B cell (primary cell): ENCODE results near the gene ITGB2. TPM values are rescaled to one million over a fixed set of nuclear protein-coding genes. Genes with fewer than 3 reads are reported as not detected.

Experiments used
- ATAC-seq: fragments of 200-7000 bp; cut with Tn5 transposase; one replicate; pipeline ENCODE4 v1.10.0; 2021; ENCODE audit warnings: low read depth, mild to moderate bottlenecking, moderate number of reproducible peaks, moderate library complexity
- CTCF ChIA-PET: fragments of 350-600 bp; sonication (Branson Sonifier 250); formaldehyde crosslinking; loops from one replicate; lab custom pipeline; 2021; ENCODE audit warnings: antibody characterized with exemption, inconsistent platforms; lab: Charles Lee
- POLR2A ChIA-PET: fragments of 350-600 bp; sonication (Branson Sonifier 250); formaldehyde crosslinking; loops from one replicate; lab custom pipeline; 2021; ENCODE audit warnings: antibody characterized with exemption; lab: Charles Lee
- DNase-seq: peaks from one replicate; pipeline ENCODE4 v3.0.0; 2013
- H2AFZ ChIP-seq: 2 replicates; pipeline ENCODE4 v1.6.1; 2012; ENCODE audit warnings: mild to moderate bottlenecking, low read depth, low read length; ENCODE audit not compliant: insufficient read depth, poor library complexity, severe bottlenecking
- H3K27ac ChIP-seq, 2 donors: 1 replicate in 1 of 2; 2 replicates in 1 of 2; pipeline ENCODE4 v1.5.1; 2012 to 2013; ENCODE audit warnings: low read length in 2 of 2, mild to moderate bottlenecking in 2 of 2, moderate library complexity in 1 of 2
- H3K27me3 ChIP-seq, 4 experiments: fragments of 200-600 bp in 1 of 4; sonication (generic) in 1 of 4; replicated peaks in 1 of 4; 1 replicate in 2 of 4; 2 replicates in 2 of 4; pipeline versions ENCODE4 v1.6.1 to v1.7.0; 2013 to 2016; ENCODE audit warnings: low read length in 3 of 4, mild to moderate bottlenecking in 2 of 4, mixed read lengths in 1 of 4, moderate library complexity in 1 of 4; ENCODE audit not compliant: insufficient read depth in 4 of 4, control insufficient read depth in 3 of 4; ENCODE audit errors: control extremely low read depth in 1 of 4
- H3K36me3 ChIP-seq, 2 experiments: replicated peaks in 1 of 2; 1 replicate in 1 of 2; 2 replicates in 1 of 2; pipeline versions ENCODE4 v1.6.1 to v1.7.1; 2013; ENCODE audit warnings: low read length in 1 of 2; ENCODE audit not compliant: insufficient read depth in 2 of 2, control insufficient read depth in 1 of 2; ENCODE audit errors: control extremely low read depth in 1 of 2, extremely low read depth in 1 of 2
- H3K4me1 ChIP-seq, 2 donors: fragments of 200-600 bp in 1 of 2; sonication (generic) in 1 of 2; 1 replicate in 1 of 2; 2 replicates in 1 of 2; pipeline versions ENCODE4 v1.5.1 to v1.6.1; 2013 to 2017; ENCODE audit warnings: low read length in 2 of 2; ENCODE audit not compliant: control insufficient read depth in 2 of 2, insufficient read depth in 2 of 2
- H3K4me2 ChIP-seq: replicated peaks from 2 replicates; pipeline ENCODE3; 2012; ENCODE audit warnings: mild to moderate bottlenecking, low read depth, low read length; ENCODE audit not compliant: poor library complexity, severe bottlenecking
- H3K4me3 ChIP-seq, 5 experiments: fragments of 200-600 bp in 1 of 5; sonication (generic) in 1 of 5; 1 replicate in 3 of 5; 2 replicates in 2 of 5; pipeline versions ENCODE4 v1.5.1 to v1.7.0; 2011 to 2016; ENCODE audit warnings: low read length in 4 of 5, mild to moderate bottlenecking in 4 of 5, low read depth in 2 of 5, control low read depth in 1 of 5, moderate library complexity in 1 of 5; ENCODE audit not compliant: insufficient read depth in 1 of 5; ENCODE audit errors: control extremely low read depth in 1 of 5, extremely low read depth in 1 of 5
- H3K79me2 ChIP-seq: fragments of 200-600 bp; sonication (generic); one replicate; pipeline ENCODE4 v1.6.0; 2016; ENCODE audit warnings: low read length; ENCODE audit not compliant: control insufficient read depth, insufficient read depth
- H3K9ac ChIP-seq: fragments of 200-600 bp; sonication (generic); 2 replicates; pipeline ENCODE4 v1.6.1; 2017; ENCODE audit warnings: mild to moderate bottlenecking, low read length, moderate library complexity
- H3K9me3 ChIP-seq, 3 donors: one replicate each; pipeline versions ENCODE4 v1.6.1 to v1.7.1; 2013; ENCODE audit warnings: low read length in 2 of 3; ENCODE audit not compliant: control insufficient read depth in 2 of 3, insufficient read depth in 1 of 3; ENCODE audit errors: control extremely low read depth in 1 of 3
- H4K20me1 ChIP-seq: 2 replicates; pipeline ENCODE4 v1.6.0; 2012; ENCODE audit warnings: mild to moderate bottlenecking, low read length; ENCODE audit not compliant: insufficient read depth, control insufficient read depth, poor library complexity, severe bottlenecking
- H3K27ac Mint-ChIP-seq: one replicate; pipeline ENCODE4 v1.8.0; 2021; ENCODE audit warnings: mixed read lengths
- H3K27me3 Mint-ChIP-seq: one replicate; pipeline ENCODE4 v1.8.0; 2021; ENCODE audit warnings: mixed read lengths
- H3K4me1 Mint-ChIP-seq: one replicate; pipeline ENCODE4 v1.8.0; 2021; ENCODE audit warnings: mixed read lengths
- H3K4me3 Mint-ChIP-seq: one replicate; pipeline ENCODE4 v1.8.0; 2021; ENCODE audit warnings: mixed read lengths
- H3K9me3 Mint-ChIP-seq: one replicate; pipeline ENCODE4 v1.8.0; 2022; ENCODE audit warnings: mixed read lengths; ENCODE audit not compliant: insufficient read depth
- CTCF ChIP-seq: fragments of 200-600 bp; IDR thresholded peaks from one replicate; pipeline ENCODE4 v1.8.0; 2022; ENCODE audit warnings: antibody characterized with exemption, mild to moderate bottlenecking
- EZH2 ChIP-seq: IDR thresholded peaks from 2 replicates; pipeline ENCODE4 v1.6.1; 2012; ENCODE audit warnings: borderline replicate concordance, low read depth, mild to moderate bottlenecking, moderate library complexity, low read length; ENCODE audit not compliant: insufficient read depth, poor library complexity, severe bottlenecking
- WGBS: methylation state at CpG from one replicate; pipeline ENCODE4 v1.1.5; 2013; ENCODE audit warnings: missing lambda C conversion rate; ENCODE audit not compliant: insufficient coverage; 5-methylcytosine and 5-hydroxymethylcytosine counted together
- intact Hi-C: fragments of 100-400 bp; cut with micrococcal nuclease; formaldehyde crosslinking; loops from one replicate; pipeline ENCODE4 v1.10.0; 2022
- polyA plus RNA-seq: library from polyadenylated mRNA; depleted of rRNA; stranded (reverse); fragments of >200 nt; gene quantifications from 2 replicates; pipeline ENCODE4 v1.2.3, GENCODE V29; 2012
- total RNA-seq, 2 donors: library from RNA; stranded (reverse); fragments of 120-200 nt in 1 of 2; gene quantifications; 1 replicate in 1 of 2; 2 replicates in 1 of 2; pipeline versions ENCODE4 v1.2.3 to v1.2.4, GENCODE V29; 2013 to 2022

Gene ITGB2
- total and polyA plus RNA-seq, 2 donors (not counting 1 experiment from before 2014, with no cell fraction given), result 102 to 368 TPM

GRCh38 chr21:44902268-44903049, 18.2 kb downstream of the ITGB2 start:
- CTCF ChIA-PET, result no interaction called here
- ATAC-seq, result no peak
- Histone ChIP-seq H3K4me2 (no peak overlapping the region), H3K27me3 (no peaks in the 10 kb centered on the region), H4K20me1 (peaks cover 78% of the 10 kb centered on the region), H2AFZ (no peak overlapping the region), H3K79me2 (peaks cover 33% of the 10 kb centered on the region), H3K9ac (no peak overlapping the region), H3K9me3 (no peaks in the 10 kb centered on the region), H3K27ac (no peak overlapping the region), H3K36me3 (peaks cover 11 to 90% of the 10 kb centered on the region in 2 experiments), H3K4me1 (peaks cover 5 to 16% of the 10 kb centered on the region in 2 donors), H3K4me3 (no peak overlapping the region)
- intact Hi-C loops, result no loop called here
- no peaks in the 10 kb centered on the region for H3K27me3 Mint-ChIP-seq
- H3K27ac Mint-ChIP-seq, result peak overlapping the region; percentile 26
- H3K4me1 Mint-ChIP-seq, result peaks cover 19% of the 10 kb centered on the region
- POLR2A ChIA-PET, result no interaction called here
- no peaks in the 10 kb centered on the region for H3K9me3 Mint-ChIP-seq
- H3K4me3 Mint-ChIP-seq, result no peak overlapping the region
- DNase-seq, result no peak
- WGBS, result 99% methylated on average over 26 of the region's 30 CpGs
- no peak for TF ChIP-seq EZH2
- TF ChIP-seq CTCF, result no peak

GRCh38 chr21:44901391-44902074, 19.2 kb downstream of the ITGB2 start:
- H2AFZ ChIP-seq, result no peak overlapping the region
- H3K4me1 ChIP-seq, result peaks cover 0 to 10% of the 10 kb centered on the region in 2 donors
- WGBS, result 96% methylated on average over 27 of the region's 27 CpGs
- no peaks in the 10 kb centered on the region for H3K9me3 ChIP-seq
- CTCF ChIA-PET, result interaction anchor here (1.4 kb wide), 1 partner anchor 9 kb away, joined by 4 read pairs; no protein-coding TSS in a partner anchor
- H3K9ac ChIP-seq, result no peak overlapping the region
- ATAC-seq (no peak), DNase-seq (no peak)
- Mint-ChIP-seq H3K9me3 (no peaks in the 10 kb centered on the region), H3K27ac (no peak overlapping the region), H3K4me1 (peaks cover 15% of the 10 kb centered on the region), H3K4me3 (no peak overlapping the region), H3K27me3 (no peaks in the 10 kb centered on the region)
- H3K27me3 ChIP-seq, result no peaks in the 10 kb centered on the region
- POLR2A ChIA-PET, result no interaction called here
- peaks cover 76% of the 10 kb centered on the region for H4K20me1 ChIP-seq
- H3K27ac ChIP-seq, result no peak overlapping the region
- TF ChIP-seq CTCF, result no peak
- TF ChIP-seq EZH2, result no peak
- intact Hi-C loops, result no loop called here
- H3K4me2 ChIP-seq, result no peak overlapping the region
- no peak overlapping the region for H3K4me3 ChIP-seq
- H3K79me2 ChIP-seq, result peaks cover 23% of the 10 kb centered on the region
- H3K36me3 ChIP-seq, result peaks cover 11 to 91% of the 10 kb centered on the region in 2 experiments
